Stimulated activated CD4-positive, alpha-beta T cell treated with anti-CD3 and anti-CD28 coated beads, Interleukin-12 subunit alpha, Interleukin-12 subunit beta, amount 100 ng/mL, for 4 hours (primary cell): ENCODE data around the gene PANK3.
"Not testable (repeated sequence)": the region's sequence is repeated elsewhere in the genome, so short reads cannot be mapped to it uniquely, and the experiment has no call there.

ENCODE experiments used
- DNase-seq: peaks from one replicate; pipeline ENCODE4 v3.0.0-alpha.2; 2020

Gene PANK3

GRCh38 chr5:168549554-168549953 lies 29.6 kb downstream of the PANK3 start:
- no peak for DNase-seq

DNA sequence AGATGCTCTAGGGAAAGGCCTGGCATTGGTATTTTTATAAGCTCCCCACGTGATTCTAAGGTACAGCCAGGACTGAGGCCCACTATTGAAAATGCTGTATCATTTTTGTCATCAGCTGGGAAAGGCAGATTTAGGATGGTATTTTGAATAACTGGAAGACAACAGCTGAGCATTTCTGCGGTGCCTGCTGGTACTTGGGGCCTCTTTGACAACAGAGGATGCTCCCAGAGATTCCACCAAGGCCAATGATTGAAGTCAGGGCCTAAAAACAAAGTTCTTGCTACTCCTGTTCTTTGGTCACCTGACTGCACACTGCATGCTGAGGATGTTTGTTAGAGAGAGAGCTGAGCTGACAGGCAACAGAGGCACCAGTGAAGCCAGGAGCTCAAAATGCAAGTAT lies 42.0 kb downstream of the PANK3 start:
- no peak for DNase-seq

DNA sequence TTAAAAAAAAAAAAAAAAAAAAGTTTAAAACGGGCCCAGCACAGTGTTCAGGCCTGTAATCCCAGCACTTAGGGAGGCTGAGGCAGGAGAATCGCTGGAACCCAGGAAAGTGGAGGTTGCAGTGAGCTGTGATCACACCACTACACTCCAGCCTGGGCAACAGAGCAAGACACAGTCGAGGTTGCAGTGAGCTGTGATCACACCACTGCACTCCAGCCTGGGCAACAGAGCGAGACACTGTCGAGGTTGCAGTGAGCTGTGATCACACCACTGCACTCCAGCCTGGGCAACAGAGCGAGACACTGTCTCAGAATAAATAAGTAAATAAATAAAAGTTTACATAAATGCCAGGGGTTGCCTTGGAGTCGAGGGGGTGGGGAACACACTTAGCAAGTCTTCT lies 44.8 kb downstream of the PANK3 start:
- not testable (repeated sequence) for DNase-seq

DNA sequence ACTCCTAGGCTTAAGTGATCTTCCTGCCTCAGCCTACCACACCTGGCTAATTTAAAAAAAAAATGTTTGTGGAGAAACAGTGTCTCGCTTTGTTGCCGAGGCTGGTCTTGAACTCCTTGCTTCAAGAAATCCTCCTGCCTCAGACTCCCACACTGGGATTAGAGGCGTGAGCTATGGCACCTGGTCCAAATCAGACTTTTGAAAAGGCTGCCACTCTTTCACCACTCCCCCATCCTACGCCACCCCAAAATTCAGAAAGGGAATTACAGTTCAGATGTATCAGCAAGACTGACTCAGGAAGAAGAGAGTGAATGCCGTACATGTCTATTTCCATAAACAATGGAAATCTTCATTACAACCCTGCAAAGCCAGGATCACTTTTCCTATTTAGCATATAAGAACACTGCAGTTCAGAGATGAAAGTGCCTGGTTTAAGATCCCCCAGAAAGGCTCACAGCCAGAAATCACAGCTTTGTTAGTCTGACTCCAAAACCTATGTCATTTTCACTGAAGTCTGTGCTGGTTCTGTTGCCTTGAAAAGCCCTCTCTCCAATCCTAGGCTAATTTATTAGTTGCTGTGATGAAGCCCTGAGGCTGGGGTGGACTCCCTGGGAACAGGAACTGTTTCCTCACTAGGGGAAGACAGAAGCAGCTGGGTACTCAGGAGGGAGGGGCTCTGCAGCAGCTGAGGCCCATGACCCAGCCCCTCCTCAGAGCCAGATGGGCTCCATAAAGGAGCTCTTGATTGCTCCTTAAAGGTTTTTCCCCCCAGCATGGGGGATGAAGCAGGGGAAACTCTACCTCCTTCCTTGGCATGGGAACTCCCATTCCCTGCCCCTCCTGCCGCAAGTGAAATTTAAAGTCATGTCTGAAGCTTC lies 46.9 kb downstream of the PANK3 start:
- no peak for DNase-seq

GRCh38 chr5:168531191-168531590 lies 48.0 kb downstream of the PANK3 start:
- DNase-seq: no peak

DNA sequence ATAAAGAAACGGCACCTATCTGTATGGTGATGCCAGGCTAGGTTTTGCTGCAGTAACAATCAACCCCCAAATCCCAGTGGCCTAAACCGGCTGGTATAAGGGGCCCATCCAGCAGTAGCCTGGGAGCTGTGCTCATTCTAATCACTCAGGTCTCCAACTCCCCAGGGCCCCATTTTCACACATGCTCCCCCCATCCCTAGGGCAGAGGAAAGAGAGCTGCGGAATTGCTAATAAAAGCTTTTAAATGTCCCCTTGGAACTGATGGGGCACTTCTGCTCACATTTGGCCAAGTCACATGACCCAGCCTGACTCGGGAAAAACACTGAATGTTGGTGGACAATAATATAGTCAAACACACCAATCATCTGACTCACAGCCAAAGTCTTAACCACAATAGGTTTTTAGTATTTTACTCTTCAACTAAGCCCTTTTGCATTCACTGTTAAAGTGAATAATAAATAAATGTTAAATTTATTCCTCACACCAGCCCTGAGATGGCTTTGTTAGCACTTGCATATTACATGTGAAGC lies 48.5 kb downstream of the PANK3 start:
- no peak for DNase-seq

DNA sequence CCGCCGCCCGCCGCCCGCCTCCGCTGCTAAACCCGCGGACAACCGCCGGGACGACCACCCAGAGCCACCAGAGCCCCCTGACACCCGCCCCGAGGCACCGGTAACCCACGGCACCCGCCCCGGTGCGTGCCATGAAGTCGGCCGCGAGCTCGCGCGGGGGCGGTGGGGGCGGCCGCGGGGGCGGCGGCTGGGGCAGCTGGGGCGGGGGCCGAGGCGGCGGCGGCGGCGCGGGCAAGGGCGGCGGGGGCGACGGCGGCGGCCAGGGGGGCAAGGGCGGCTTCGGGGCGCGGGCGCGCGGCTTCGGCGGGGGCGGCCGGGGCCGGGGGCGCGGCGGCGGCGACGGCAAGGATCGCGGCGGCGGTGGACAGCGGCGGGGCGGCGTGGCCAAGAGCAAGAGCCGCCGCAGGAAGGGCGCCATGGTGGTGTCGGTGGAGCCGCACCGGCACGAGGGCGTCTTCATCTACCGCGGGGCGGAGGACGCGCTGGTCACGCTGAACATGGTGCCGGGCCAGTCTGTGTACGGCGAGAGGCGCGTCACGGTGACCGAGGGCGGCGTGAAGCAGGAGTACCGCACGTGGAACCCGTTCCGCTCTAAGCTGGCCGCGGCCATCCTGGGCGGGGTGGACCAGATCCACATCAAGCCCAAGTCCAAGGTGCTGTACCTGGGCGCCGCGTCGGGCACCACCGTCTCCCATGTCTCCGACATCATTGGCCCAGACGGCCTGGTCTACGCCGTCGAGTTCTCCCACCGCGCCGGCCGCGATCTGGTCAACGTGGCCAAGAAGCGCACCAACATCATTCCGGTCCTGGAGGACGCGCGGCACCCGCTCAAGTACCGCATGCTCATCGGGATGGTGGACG lies 49.6 kb downstream of the PANK3 start:
- peak; percentile 3 for DNase-seq

DNA sequence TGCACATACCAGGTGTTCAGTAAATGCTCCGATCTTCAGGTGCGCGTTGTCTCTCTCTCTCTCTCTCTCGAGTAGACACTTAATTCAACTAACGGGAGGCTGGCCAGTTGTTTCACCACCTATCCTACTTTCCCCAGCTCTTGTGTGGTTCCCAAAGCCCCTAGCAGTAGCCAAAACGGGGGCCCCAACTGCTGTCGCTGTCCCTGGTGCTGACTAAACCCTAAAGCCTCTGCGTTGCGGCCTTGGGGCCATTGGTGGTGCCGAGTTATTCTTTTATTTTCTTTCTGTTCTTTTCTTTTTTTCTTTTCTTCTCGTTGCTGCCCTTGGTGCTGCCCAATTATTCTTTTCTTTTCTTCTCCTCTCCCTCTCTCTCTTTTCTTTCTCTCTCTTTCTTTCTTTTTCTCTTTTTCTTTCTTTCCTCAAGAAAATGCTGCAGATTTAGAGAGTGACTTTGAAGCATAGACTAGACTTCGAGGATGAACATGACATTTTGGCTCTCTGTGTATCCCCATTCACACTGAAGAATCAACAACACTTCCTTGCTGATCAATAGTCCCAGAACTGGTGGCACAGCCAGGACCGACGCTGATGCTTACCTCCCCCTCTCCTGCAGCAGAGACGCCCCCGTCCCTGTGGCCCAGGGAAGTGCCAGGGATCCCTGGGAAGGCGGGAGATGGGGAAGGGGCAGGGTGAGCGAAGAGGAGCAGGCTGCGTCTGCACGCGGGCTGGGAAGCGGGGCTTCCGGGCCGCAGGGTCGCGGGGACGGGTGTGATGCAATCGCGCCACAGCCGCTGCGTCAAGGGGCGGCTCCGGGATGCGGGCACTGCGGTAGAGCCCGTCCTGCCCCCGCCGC lies 50.4 kb downstream of the PANK3 start, which contains the start of gene FBLL1:
Gene FBLL1 (plus strand): TSS at position 785 of the 853 bp plus-strand sequence. CDS start 200 bp downstream, outside the sequence.
- peak; percentile 28 for DNase-seq

DNA sequence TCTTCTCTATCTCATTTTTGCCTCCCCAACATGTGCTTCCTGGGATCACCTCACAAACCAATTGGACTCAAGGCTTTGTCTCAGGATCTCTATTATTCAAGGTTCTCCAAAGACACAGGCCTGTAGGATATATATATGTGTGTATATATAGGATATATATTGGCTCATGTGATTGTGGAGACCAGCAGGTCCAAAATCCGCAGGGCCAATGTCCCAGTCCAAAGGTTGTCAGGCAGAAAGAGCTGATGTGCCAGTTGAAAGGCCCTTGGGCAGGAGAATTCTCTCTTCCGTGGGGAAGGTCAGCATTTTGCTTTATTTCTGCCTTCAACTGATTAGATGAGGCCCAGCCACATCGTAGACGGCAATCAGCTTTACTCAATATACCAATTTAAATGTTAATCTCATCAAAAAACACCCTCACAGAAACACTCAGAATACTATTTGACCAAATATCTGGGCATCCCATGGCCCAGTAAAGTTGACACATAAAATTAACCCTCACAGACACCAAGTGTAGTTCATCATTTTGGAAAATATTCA lies 51.3 kb downstream of the PANK3 start:
- no peak for DNase-seq

- DNase-seq: no peak
Observed at GRCh38 chr5:168525856-168526255, 53.3 kb downstream of the PANK3 start.

DNA sequence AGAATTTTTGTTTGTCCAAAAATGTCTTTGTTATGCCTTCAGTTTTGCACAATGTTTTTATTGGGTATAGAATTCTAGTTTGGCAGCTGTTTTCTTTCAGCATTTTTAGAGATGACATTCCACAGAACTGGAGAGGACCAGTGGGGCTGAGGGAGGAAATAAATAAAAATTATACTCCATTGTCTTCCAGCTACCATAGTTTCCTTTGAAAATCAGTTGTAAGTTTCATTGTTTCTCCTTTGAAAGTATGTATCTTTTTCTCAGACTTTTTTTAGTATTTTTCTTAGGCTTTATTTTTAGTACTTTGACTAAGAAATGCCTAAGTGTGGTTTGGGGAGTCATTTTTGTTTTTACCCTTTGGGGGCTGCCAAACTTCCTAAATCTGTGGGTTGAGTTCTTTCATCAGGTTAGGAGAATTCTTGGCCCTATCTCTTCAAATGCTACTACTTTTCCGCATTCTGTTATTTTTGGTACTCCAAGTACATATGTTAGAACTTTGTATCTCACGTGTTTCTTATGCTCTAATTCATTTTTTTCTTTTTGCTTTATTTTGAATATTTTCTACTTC lies 65.2 kb downstream of the PANK3 start:
- DNase-seq: no peak

- DNase-seq: no peak
Observed at GRCh38 chr5:168502563-168503237, 76.5 kb downstream of the PANK3 start.
